T-helper 2 cell treated with Interferon-gamma antibody and Interleukin-4, amounts not matched to agents 100 ng/mL and 5 ng/mL, for 36 hours (primary cell): ENCODE data around the gene COL5A3. TPM values are rescaled to one million over a fixed set of nuclear protein-coding genes. Genes with fewer than 3 reads are reported as not detected.

ENCODE experiments used
- total RNA-seq: library from RNA; stranded (reverse); gene quantifications from 2 replicates; pipeline ENCODE4 v1.2.3, GENCODE V29; 2022

COL5A3 gene
- total RNA-seq, 1 donor from 2014 or later = not detected

Other genes with a start within 250 kb of the COL5A3 start
- 5.9 and 6.5 TPM in 2 replicates for gene ZNF846, start 241.8 kb downstream of the COL5A3 start, total RNA-seq
- gene FBXL12, start 191.4 kb downstream of the COL5A3 start, total RNA-seq = 16.7 and 17.9 TPM in 2 replicates
- gene UBL5, start 182.6 kb downstream of the COL5A3 start, total RNA-seq = 359 and 403 TPM in 2 replicates
- gene PIN1, start 175.2 kb downstream of the COL5A3 start, total RNA-seq = 91.0 and 100 TPM in 2 replicates
- gene OLFM2, start 74.0 kb downstream of the COL5A3 start, total RNA-seq = 7.5 and 9.0 TPM in 2 replicates
- not detected in 2 replicates for gene RDH8, start 3.0 kb upstream of the COL5A3 start, total RNA-seq
- gene SHFL, start 75.8 kb upstream of the COL5A3 start, total RNA-seq = 67.8 and 68.1 TPM in 2 replicates
- gene ANGPTL6, start 92.2 kb upstream of the COL5A3 start, total RNA-seq = 1.3 and 2.0 TPM in 2 replicates
- gene PPAN, start 95.9 kb upstream of the COL5A3 start, total RNA-seq = 82.1 and 83.0 TPM in 2 replicates
- gene P2RY11, start 101.2 kb upstream of the COL5A3 start, total RNA-seq = 27.7 and 31.1 TPM in 2 replicates
- 226 and 229 TPM in 2 replicates for gene EIF3G, start 109.4 kb upstream of the COL5A3 start, total RNA-seq
- 398 and 410 TPM in 2 replicates for gene DNMT1, start 184.4 kb upstream of the COL5A3 start, total RNA-seq
- 6.9 and 7.0 TPM in 2 replicates for gene S1PR2, start 220.8 kb upstream of the COL5A3 start, total RNA-seq
- 76.3 and 77.9 TPM in 2 replicates for gene MRPL4, start 241.7 kb upstream of the COL5A3 start, total RNA-seq